K562 (cell line): ENCODE measurements around the gene LRRK1. TPM values are rescaled to one million over a fixed set of nuclear protein-coding genes. Genes with fewer than 3 reads are reported as not detected.

ENCODE experiments used
- ATAC-seq: fragments of 200-7000 bp; cut with Tn5 transposase; 3 replicates; pipeline ENCODE4 v1.9.1; 2020; ENCODE audit warnings: moderate library complexity
- BruUV-seq: library from RNA; stranded (reverse); fragments of 400-500 nt; replicated peaks from 2 replicates; lab custom pipeline; 2021; lab: Mats Ljungman, UMichigan
- CTCF ChIA-PET: fragments of 300-600 bp; formaldehyde crosslinking; extraction: SDS; loops from one replicate; lab custom pipeline; 2021; ENCODE audit warnings: low intra/inter-chr PET ratio; lab: Yijun Ruan, JAX
- POLR2A ChIA-PET: fragments of 300-600, 350-650 bp; sonication (Branson Sonifier 250); formaldehyde crosslinking; extraction: SDS; loops from one replicate; lab custom pipeline; 2021; ENCODE audit warnings: antibody characterized with exemption, inconsistent platforms; lab: Yijun Ruan, JAX
- DNase-seq, 4 experiments: peaks; one replicate each; pipeline versions ENCODE4 v3.0.0 to v3.0.0-alpha.2; 2011 to 2018; ENCODE audit warnings: low spot score in 3 of 4, mixed read lengths in 3 of 4; ENCODE audit errors: extremely low read depth in 1 of 4
- FAIRE-seq: peaks from 2 replicates; lab custom pipeline; 2011; peaks lifted over from hg19 to GRCh38; lab: Jason Lieb, UNC
- H2AFZ ChIP-seq: 2 replicates; pipeline ENCODE4 v1.6.0; 2011; ENCODE audit warnings: low read depth, low read length, control low read depth, inconsistent platforms
- H3K27ac ChIP-seq: fragments of 200-600 bp; 3 replicates; pipeline ENCODE4 v1.8.0; 2011; ENCODE audit warnings: low read depth, mild to moderate bottlenecking, control low read depth, inconsistent platforms, low read length, moderate library complexity, mixed read lengths; ENCODE audit errors: extremely low read depth
- H3K27me3 ChIP-seq, 2 experiments: fragments of 300-600 bp in 1 of 2; 2 replicates in 1 of 2; 3 replicates in 1 of 2; pipeline versions ENCODE4 v1.6.0 to v1.8.0; 2011; ENCODE audit warnings: inconsistent platforms in 2 of 2, low read length in 2 of 2, mild to moderate bottlenecking in 1 of 2, mixed read lengths in 1 of 2, moderate library complexity in 1 of 2; ENCODE audit not compliant: control insufficient read depth in 2 of 2, insufficient read depth in 2 of 2
- H3K36me3 ChIP-seq: fragments of 300-600 bp; 3 replicates; pipeline ENCODE4 v1.8.0; 2011; ENCODE audit warnings: mild to moderate bottlenecking, low read length, inconsistent platforms; ENCODE audit not compliant: control insufficient read depth, insufficient read depth
- H3K4me1 ChIP-seq, 2 experiments: fragments of 200-600 bp in 1 of 2; replicated peaks in 1 of 2; 2 replicates in 1 of 2; 3 replicates in 1 of 2; pipeline versions ENCODE4 v1.5.1 to v1.8.0; 2011; ENCODE audit warnings: inconsistent platforms in 2 of 2, low read length in 2 of 2, mild to moderate bottlenecking in 1 of 2, mixed read lengths in 1 of 2, moderate library complexity in 1 of 2; ENCODE audit not compliant: control insufficient read depth in 2 of 2, insufficient read depth in 2 of 2
- H3K4me2 ChIP-seq: 2 replicates; pipeline ENCODE4 v1.6.1; 2011; ENCODE audit warnings: low read length, control low read depth, inconsistent platforms, mixed read lengths; ENCODE audit not compliant: insufficient read depth
- H3K4me3 ChIP-seq: fragments of 200-600 bp; sonication (generic), shearing (Covaris generic); 2 replicates; pipeline ENCODE4 v1.5.1; 2016; ENCODE audit warnings: control low read depth, inconsistent platforms
- H3K79me2 ChIP-seq: fragments of 200-600 bp; 3 replicates; pipeline ENCODE4 v1.8.0; 2011; ENCODE audit warnings: low read length, inconsistent platforms; ENCODE audit not compliant: control insufficient read depth, insufficient read depth
- H3K9ac ChIP-seq, 2 experiments: 2 replicates each; pipeline versions ENCODE4 v1.6.0 to v1.6.1; 2011; ENCODE audit warnings: low read depth in 2 of 2, low read length in 2 of 2, control low read depth in 1 of 2, inconsistent platforms in 1 of 2, mild to moderate bottlenecking in 1 of 2, mixed read lengths in 1 of 2; ENCODE audit not compliant: insufficient read depth in 1 of 2
- H3K9me1 ChIP-seq: one replicate; pipeline ENCODE4 v1.6.0; 2011; ENCODE audit warnings: inconsistent platforms, mild to moderate bottlenecking, low read length, moderate library complexity; ENCODE audit not compliant: control insufficient read depth, insufficient read depth
- H3K9me3 ChIP-seq: replicated peaks from 2 replicates; pipeline ENCODE4 v1.5.1; 2011; ENCODE audit warnings: low read depth, low read length, inconsistent platforms; ENCODE audit not compliant: control insufficient read depth, insufficient read depth
- H4K20me1 ChIP-seq: replicated peaks from 2 replicates; pipeline ENCODE4 v1.6.1; 2011; ENCODE audit warnings: low read length, inconsistent platforms, mixed read lengths; ENCODE audit not compliant: control insufficient read depth, insufficient read depth
- BRCA1 ChIP-seq, 2 experiments: fragments of 450-650 bp in 1 of 2; sonication (generic) in 1 of 2; formaldehyde crosslinking in 1 of 2; IDR thresholded peaks; 2 replicates each; pipeline versions ENCODE4 v1.5.0 to v1.6.1; 2017 to 2020; ENCODE audit warnings: mild to moderate bottlenecking in 1 of 2, missing genetic modification reagents in 1 of 2
- COPS2 ChIP-seq: fragments of 450-650 bp; conservative IDR thresholded peaks from 2 replicates; pipeline ENCODE4 v1.6.1; 2016; ENCODE audit warnings: mild to moderate bottlenecking, moderate library complexity
- DPF2 ChIP-seq: fragments of 450-650 bp; IDR thresholded peaks from 2 replicates; pipeline ENCODE4 v1.6.1; 2016
- EP400 ChIP-seq: fragments of 450-650 bp; IDR thresholded peaks from 2 replicates; pipeline ENCODE4 v1.6.1; 2017; ENCODE audit warnings: antibody characterized with exemption, mild to moderate bottlenecking, moderate library complexity
- FOXM1 ChIP-seq, 2 experiments: fragments of 450-650 bp in 1 of 2; sonication (generic) in 1 of 2; formaldehyde crosslinking in 1 of 2; IDR thresholded peaks; 2 replicates each; pipeline versions ENCODE4 v1.6.1 to v1.9.0; 2017 to 2022; ENCODE audit warnings: low read depth in 2 of 2, mild to moderate bottlenecking in 2 of 2, missing genetic modification reagents in 1 of 2, moderate library complexity in 1 of 2
- FUS ChIP-seq: fragments of 200-400 bp; formaldehyde crosslinking; optimal IDR thresholded peaks from 2 replicates; pipeline ENCODE3; 2017; ENCODE audit warnings: low read depth, low read length
- HDAC3 ChIP-seq: fragments of 450-650 bp; IDR thresholded peaks from 2 replicates; pipeline ENCODE4 v1.6.1; 2018; ENCODE audit warnings: borderline replicate concordance, mild to moderate bottlenecking, moderate library complexity; ENCODE audit not compliant: partially characterized antibody
- IFI16 ChIP-seq: fragments of 250-450 bp; sonication (Bioruptor Pico); IDR thresholded peaks from 2 replicates; pipeline ENCODE4 v2.1.2; 2022; ENCODE audit warnings: mild to moderate bottlenecking, inconsistent platforms
- MCM5 ChIP-seq: fragments of 450-650 bp; IDR thresholded peaks from 2 replicates; pipeline ENCODE4 v1.6.1; 2016; ENCODE audit warnings: low read depth
- NR2F6 ChIP-seq: fragments of 450-650 bp; formaldehyde crosslinking; IDR thresholded peaks from 2 replicates; pipeline ENCODE4 v1.4.0; 2020; ENCODE audit warnings: mild to moderate bottlenecking
- NRF1 ChIP-seq, 2 experiments: fragments of 450-650 bp; IDR thresholded peaks in 1 of 2; conservative IDR thresholded peaks in 1 of 2; 2 replicates each; pipeline ENCODE4 v1.6.1; 2014; ENCODE audit warnings: mild to moderate bottlenecking in 2 of 2
- POLR2AphosphoS5 ChIP-seq: IDR thresholded peaks from 2 replicates; pipeline ENCODE4 v1.6.1; 2011; ENCODE audit warnings: mild to moderate bottlenecking, low read depth, low read length, moderate library complexity; ENCODE audit not compliant: control insufficient read depth, insufficient read depth
- PRDM10 ChIP-seq: fragments of 450-650 bp; IDR thresholded peaks from 2 replicates; pipeline ENCODE4 v1.6.1; 2018; ENCODE audit not compliant: partially characterized antibody
- ZC3H8 ChIP-seq: fragments of 450-650 bp; IDR thresholded peaks from 2 replicates; pipeline ENCODE4 v1.6.1; 2017
- ZNF609 ChIP-seq: sonication (generic); formaldehyde crosslinking; IDR thresholded peaks from 2 replicates; pipeline ENCODE4 v1.8.1; 2023; ENCODE audit warnings: missing genetic modification reagents, mild to moderate bottlenecking, borderline replicate concordance
- WGBS: fragments of 100-300 bp; shearing (Covaris generic); methylation state at CpG from one replicate; pipeline ENCODE4 v1.1.6; 2016; ENCODE audit warnings: low coverage, mixed read lengths; ENCODE audit not compliant: insufficient coverage; ENCODE audit errors: missing lambda C conversion rate; 5-methylcytosine and 5-hydroxymethylcytosine counted together
- in situ Hi-C: fragments of 300-500 bp; cut with MboI; formaldehyde crosslinking; loops from 4 replicates; pipeline ENCODE4 v1.15.0; 2018; ENCODE audit warnings: inconsistent platforms, mixed read lengths
- intact Hi-C: fragments of 100-400 bp; cut with micrococcal nuclease; formaldehyde crosslinking; loops from 2 replicates; pipeline ENCODE4 v1.14.2; 2022
- polyA plus RNA-seq, 8 experiments: library from polyadenylated mRNA; depleted of rRNA in 4 of 8; stranded (reverse) in 5 of 8; unstranded in 3 of 8; fragments of >200 nt; fragmentation: Nextera tagmentation in 2 of 8; fragmentation: Illumina TruSeq in 1 of 8; extraction: Ambion mirVana in 2 of 8; extraction: Trizol in 1 of 8; gene quantifications; 2 replicates each; pipeline versions ENCODE4 v1.2.1 to v1.2.3, GENCODE V29; 2011 to 2014; ENCODE audit warnings: inconsistent platforms in 1 of 8, missing spikeins in 1 of 8
- total RNA-seq, 7 experiments: library from RNA; depleted of rRNA in 6 of 7; stranded (reverse); fragments of >200 nt in 6 of 7; fragmentation: Illumina TruSeq in 2 of 7; extraction: Trizol in 2 of 7; gene quantifications; 2 replicates each; pipeline versions ENCODE4 v1.2.1 to v1.2.3, GENCODE V29; 2011 to 2021; ENCODE audit warnings: low replicate concordance in 1 of 7

LRRK1 gene
- total and polyA plus RNA-seq, 9 of the 15 experiments (the other 6 are each of a cell fraction or from before 2014, with no cell fraction given): 0.01 to 1.5 (median 0.11) TPM

- Histone ChIP-seq H2AFZ (no peak overlapping the region), H3K9me1 (peaks cover 3% of the 10 kb centered on the region), H3K79me2 (no peaks in the 10 kb centered on the region), H3K4me3 (no peak overlapping the region), H3K36me3 (no peaks in the 10 kb centered on the region), H3K4me2 (no peak overlapping the region), H3K27me3 (peaks cover 3 to 35% of the 10 kb centered on the region in 2 experiments; a peak in 4 of 5 replicates), H3K9me3 (no peaks in the 10 kb centered on the region), H3K9ac (no peak overlapping the region), H4K20me1 (no peaks in the 10 kb centered on the region; the same call in 1 of the 2 replicates), H3K4me1 (no peaks in the 10 kb centered on the region), H3K27ac (no peak overlapping the region)
- in situ Hi-C loops (no loop called here), intact Hi-C loops (no loop called here)
- FAIRE-seq (no peak), ATAC-seq (no peak), DNase-seq (no peak)
- 30% methylated on average over 11 of the region's 12 CpGs for WGBS
- ChIA-PET CTCF (no interaction called here), POLR2A (no interaction called here)
- no TSS peak for BruUV-seq
- TF ChIP-seq ZC3H8: no peak
- no peak for TF ChIP-seq IFI16 (CRISPR knock-in tag)
- TF ChIP-seq ZNF609 (CRISPR knock-in tag): no peak
- TF ChIP-seq NRF1 (conservative IDR thresholded peaks at IDR 0.05 in 1 of 2, IDR thresholded peaks at IDR 0.05 in 1 of 2): no peak
- no peak for TF ChIP-seq DPF2
- no peak for TF ChIP-seq PRDM10
- TF ChIP-seq MCM5: no peak
- no peak for TF ChIP-seq POLR2AphosphoS5
- no peak for TF ChIP-seq COPS2
- TF ChIP-seq HDAC3: no peak
- no peak for TF ChIP-seq BRCA1 (IDR thresholded peaks at IDR 0.05)
- no peak for TF ChIP-seq BRCA1 (CRISPR knock-in tag; IDR thresholded peaks at IDR 0.05)
- no peak for TF ChIP-seq NR2F6 (CRISPR knock-in tag)
- TF ChIP-seq FUS: no peak
- TF ChIP-seq EP400: no peak
- no peak for TF ChIP-seq FOXM1 (IDR thresholded peaks at IDR 0.05; ENCODE audit: low read depth)
- no peak for TF ChIP-seq FOXM1 (CRISPR knock-in tag; IDR thresholded peaks at IDR 0.05; ENCODE audit: low read depth)
These were observed 40.5 kb upstream of the LRRK1 start for GRCh38 chr15:100878648-100879047.
